Measurements from ENCODE around the gene KLHDC4. TPM values are rescaled to one million over a fixed set of nuclear protein-coding genes. Genes with fewer than 3 reads are reported as not detected.

Gene KLHDC4
- total RNA-seq, 1 donor from 2014 or later, result 43.4 TPM

DNA sequence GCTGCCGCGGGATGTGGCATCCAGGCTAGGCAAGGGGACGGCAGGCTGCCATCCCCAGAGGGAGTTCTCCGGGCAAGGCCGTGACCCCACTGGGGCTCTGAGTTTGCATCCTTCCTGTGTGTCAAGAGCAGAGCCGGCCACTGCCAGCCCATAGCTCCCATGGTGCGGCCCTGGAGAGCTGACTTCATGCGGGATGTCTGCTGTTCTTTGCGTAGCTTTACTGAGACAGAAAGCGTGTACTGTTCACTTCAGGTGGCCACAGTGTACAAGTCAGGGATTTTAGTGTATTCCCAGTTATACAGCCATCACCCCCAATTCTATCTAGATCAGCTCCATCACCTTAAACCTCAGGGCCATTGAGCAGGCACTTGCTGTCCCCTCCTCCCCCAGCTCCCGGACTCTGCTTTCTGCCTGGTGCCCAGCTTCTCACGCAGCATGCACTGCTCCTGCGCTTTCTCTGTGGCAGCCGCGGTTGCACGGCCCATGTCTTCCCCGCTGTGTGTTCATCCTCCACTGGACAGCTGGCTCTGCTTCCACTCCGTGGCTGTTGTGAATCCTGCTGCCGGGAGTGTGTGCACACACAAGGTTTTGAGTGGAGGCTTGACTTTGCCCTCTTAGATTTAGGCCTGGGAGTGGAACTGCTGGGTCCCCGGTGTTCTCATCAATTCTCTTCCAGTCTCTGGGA is 71.2 kb downstream of the KLHDC4 start:
- TF ChIP-seq, protein P1, sequence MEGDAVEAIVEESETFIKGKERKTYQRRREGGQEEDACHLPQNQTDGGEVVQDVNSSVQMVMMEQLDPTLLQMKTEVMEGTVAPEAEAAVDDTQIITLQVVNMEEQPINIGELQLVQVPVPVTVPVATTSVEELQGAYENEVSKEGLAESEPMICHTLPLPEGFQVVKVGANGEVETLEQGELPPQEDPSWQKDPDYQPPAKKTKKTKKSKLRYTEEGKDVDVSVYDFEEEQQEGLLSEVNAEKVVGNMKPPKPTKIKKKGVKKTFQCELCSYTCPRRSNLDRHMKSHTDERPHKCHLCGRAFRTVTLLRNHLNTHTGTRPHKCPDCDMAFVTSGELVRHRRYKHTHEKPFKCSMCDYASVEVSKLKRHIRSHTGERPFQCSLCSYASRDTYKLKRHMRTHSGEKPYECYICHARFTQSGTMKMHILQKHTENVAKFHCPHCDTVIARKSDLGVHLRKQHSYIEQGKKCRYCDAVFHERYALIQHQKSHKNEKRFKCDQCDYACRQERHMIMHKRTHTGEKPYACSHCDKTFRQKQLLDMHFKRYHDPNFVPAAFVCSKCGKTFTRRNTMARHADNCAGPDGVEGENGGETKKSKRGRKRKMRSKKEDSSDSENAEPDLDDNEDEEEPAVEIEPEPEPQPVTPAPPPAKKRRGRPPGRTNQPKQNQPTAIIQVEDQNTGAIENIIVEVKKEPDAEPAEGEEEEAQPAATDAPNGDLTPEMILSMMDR (IDR thresholded peaks at IDR 0.05; ENCODE audit: unreplicated experiment), result no peak
- no peak for DNase-seq (ENCODE audit: low spot score)
- peaks cover 8% of the 10 kb centered on the region for H3K36me3 Mint-ChIP-seq (ENCODE audit: low read depth, unreplicated experiment)
- no peaks in the 10 kb centered on the region for H3K9me3 Mint-ChIP-seq (ENCODE audit: unreplicated experiment)
- H3K4me1 Mint-ChIP-seq (ENCODE audit: unreplicated experiment), result no peaks in the 10 kb centered on the region
- H3K4me3 Mint-ChIP-seq (ENCODE audit: unreplicated experiment), result no peak overlapping the region
- no peak overlapping the region for H3K27ac Mint-ChIP-seq (ENCODE audit: unreplicated experiment)
- H3K27me3 Mint-ChIP-seq (ENCODE audit: unreplicated experiment), result peaks cover 4% of the 10 kb centered on the region

DNA sequence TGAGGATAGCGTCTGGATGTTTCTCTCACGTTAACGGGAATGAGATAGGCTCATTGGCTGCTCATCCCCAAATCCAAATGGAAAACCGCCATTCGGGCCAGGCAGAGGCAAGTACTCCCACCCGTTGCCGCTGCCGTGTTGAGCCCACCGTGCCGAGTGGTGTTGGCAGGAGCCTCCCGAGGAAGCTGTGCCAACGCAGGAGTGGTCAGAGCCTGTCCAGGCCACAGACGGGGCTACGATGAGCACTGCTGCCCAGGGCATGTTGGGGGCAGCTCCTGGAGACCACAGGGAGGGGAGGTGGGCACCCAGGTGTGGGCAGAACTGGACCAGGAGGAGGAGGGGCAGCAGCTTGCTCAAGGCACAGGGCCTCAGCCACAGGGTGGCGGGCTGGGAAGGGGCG is 72.0 kb downstream of the KLHDC4 start:
- H3K4me3 Mint-ChIP-seq (ENCODE audit: unreplicated experiment), result no peak overlapping the region
- no peak for DNase-seq (ENCODE audit: low spot score)
- TF ChIP-seq, protein P1 (IDR thresholded peaks at IDR 0.05; ENCODE audit: unreplicated experiment), result no peak
- H3K9me3 Mint-ChIP-seq (ENCODE audit: unreplicated experiment), result no peaks in the 10 kb centered on the region
- H3K27ac Mint-ChIP-seq (ENCODE audit: unreplicated experiment), result no peak overlapping the region
- H3K36me3 Mint-ChIP-seq (ENCODE audit: low read depth, unreplicated experiment), result peaks cover 8% of the 10 kb centered on the region
- no peaks in the 10 kb centered on the region for H3K4me1 Mint-ChIP-seq (ENCODE audit: unreplicated experiment)
- H3K27me3 Mint-ChIP-seq (ENCODE audit: unreplicated experiment), result peaks cover 4% of the 10 kb centered on the region

DNA sequence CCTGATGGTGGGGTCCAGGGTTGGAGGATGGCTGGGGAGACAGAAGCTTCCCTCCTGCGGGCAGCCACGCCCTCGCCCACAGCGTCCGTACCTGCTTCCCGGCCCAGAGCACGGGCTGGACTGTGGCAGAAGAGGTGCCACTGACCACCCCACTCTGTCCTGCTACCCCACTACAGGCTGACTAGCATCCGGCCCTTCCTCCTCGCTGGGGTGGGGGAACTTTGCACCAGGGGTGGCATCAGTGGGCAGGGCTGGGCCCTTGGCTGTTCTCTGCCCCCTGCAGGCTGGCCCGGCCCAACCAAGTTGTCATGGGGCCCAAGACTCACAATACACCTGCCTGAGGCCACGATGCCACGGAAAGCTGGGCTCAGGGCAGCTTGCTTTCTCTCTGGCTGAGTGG is 73.0 kb downstream of the KLHDC4 start:
- TF ChIP-seq, protein P1 (IDR thresholded peaks at IDR 0.05; ENCODE audit: unreplicated experiment), result no peak
- no peak for DNase-seq (ENCODE audit: low spot score)
- no peaks in the 10 kb centered on the region for H3K9me3 Mint-ChIP-seq (ENCODE audit: unreplicated experiment)
- peaks cover 8% of the 10 kb centered on the region for H3K36me3 Mint-ChIP-seq (ENCODE audit: low read depth, unreplicated experiment)
- no peaks in the 10 kb centered on the region for H3K4me1 Mint-ChIP-seq (ENCODE audit: unreplicated experiment)
- no peak overlapping the region for H3K27ac Mint-ChIP-seq (ENCODE audit: unreplicated experiment)
- H3K27me3 Mint-ChIP-seq (ENCODE audit: unreplicated experiment), result peaks cover 11% of the 10 kb centered on the region
- no peak overlapping the region for H3K4me3 Mint-ChIP-seq (ENCODE audit: unreplicated experiment)

DNA sequence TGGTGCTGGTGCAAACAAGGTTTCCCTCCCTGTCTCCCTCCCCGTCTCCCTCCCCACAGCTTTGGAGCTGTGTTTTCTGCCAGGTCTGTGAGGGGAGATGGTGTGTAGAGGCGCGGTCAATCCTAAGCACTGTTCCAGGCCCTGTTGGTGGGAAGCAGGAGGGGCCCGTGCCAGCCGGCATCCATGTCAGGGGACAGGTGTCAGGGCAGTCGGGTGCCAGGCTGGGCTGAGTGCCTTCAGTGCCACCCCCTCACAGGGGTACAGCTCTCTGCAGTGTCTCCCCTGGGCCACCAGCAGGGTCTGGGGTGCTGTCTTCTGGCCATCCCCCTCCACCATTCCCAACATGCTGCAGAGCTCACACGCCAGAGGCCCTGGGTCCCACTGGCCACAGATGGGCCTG is 73.6 kb downstream of the KLHDC4 start:
- Mint-ChIP-seq H3K27ac (ENCODE audit: unreplicated experiment) (no peak overlapping the region), H3K4me3 (ENCODE audit: unreplicated experiment) (no peak overlapping the region), H3K27me3 (ENCODE audit: unreplicated experiment) (peaks cover 8% of the 10 kb centered on the region), H3K4me1 (ENCODE audit: unreplicated experiment) (no peaks in the 10 kb centered on the region), H3K36me3 (ENCODE audit: low read depth, unreplicated experiment) (peaks cover 4% of the 10 kb centered on the region), H3K9me3 (ENCODE audit: unreplicated experiment) (no peaks in the 10 kb centered on the region)
- no peak for DNase-seq (ENCODE audit: low spot score)
- TF ChIP-seq, protein P1 (IDR thresholded peaks at IDR 0.05; ENCODE audit: unreplicated experiment), result no peak

DNA sequence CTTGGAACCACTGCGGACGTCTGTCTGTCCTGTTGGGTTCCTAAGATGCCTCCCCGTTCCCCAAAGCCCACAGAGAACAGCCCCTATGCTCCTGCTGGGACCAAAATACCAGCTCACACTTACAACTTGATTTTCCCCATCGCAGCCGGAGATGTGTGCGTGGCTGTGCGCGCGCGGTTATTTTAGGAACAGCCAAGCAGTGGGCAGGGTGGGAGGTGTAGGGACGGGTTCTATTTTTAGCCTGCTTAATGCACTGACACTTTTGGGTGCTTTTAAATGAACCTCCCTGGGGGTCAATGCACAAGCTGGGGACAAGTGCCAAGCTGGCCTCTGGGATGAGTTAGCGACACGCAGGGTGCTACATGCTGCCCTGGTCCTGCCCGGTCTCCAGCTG is 74.1 kb downstream of the KLHDC4 start:
- no peak for DNase-seq (ENCODE audit: low spot score)
- Mint-ChIP-seq H3K27ac (ENCODE audit: unreplicated experiment) (no peak overlapping the region), H3K4me1 (ENCODE audit: unreplicated experiment) (no peaks in the 10 kb centered on the region)

More for the DNA sequence above, 74.1 kb downstream of the KLHDC4 start:
- H3K27me3 Mint-ChIP-seq (ENCODE audit: unreplicated experiment), result peaks cover 8% of the 10 kb centered on the region
- H3K4me3 Mint-ChIP-seq (ENCODE audit: unreplicated experiment), result no peak overlapping the region
- TF ChIP-seq, protein P1 (IDR thresholded peaks at IDR 0.05; ENCODE audit: unreplicated experiment), result no peak
- H3K9me3 Mint-ChIP-seq (ENCODE audit: unreplicated experiment), result no peaks in the 10 kb centered on the region
- H3K36me3 Mint-ChIP-seq (ENCODE audit: low read depth, unreplicated experiment), result peaks cover 4% of the 10 kb centered on the region
